Calu3 (cell line): ENCODE results near the gene SV2C. TPM values are rescaled to one million over a fixed set of nuclear protein-coding genes. Genes with fewer than 3 reads are reported as not detected.

Experiments used
- BruUV-seq: library from RNA; stranded (reverse); fragments of 400-500 nt; replicated peaks from 2 replicates; lab custom pipeline; 2021; lab: Mats Ljungman, UMichigan
- CTCF ChIA-PET: fragments of 300-600 bp; sonication (Branson Sonifier 250); formaldehyde crosslinking; loops from one replicate; lab custom pipeline; 2022; ENCODE audit warnings: antibody characterized with exemption; lab: Charles Lee
- DNase-seq: peaks from one replicate; pipeline ENCODE4 v3.0.0; 2022
- H3K27ac Mint-ChIP-seq: one replicate; pipeline ENCODE4 v1.8.0; 2022; ENCODE audit warnings: mixed read lengths; ENCODE audit not compliant: unreplicated experiment
- H3K27me3 Mint-ChIP-seq: one replicate; pipeline ENCODE4 v1.8.0; 2022; ENCODE audit warnings: mixed read lengths; ENCODE audit not compliant: unreplicated experiment
- H3K36me3 Mint-ChIP-seq: one replicate; pipeline ENCODE4 v1.8.0; 2022; ENCODE audit warnings: mild to moderate bottlenecking, moderate library complexity, mixed read lengths; ENCODE audit not compliant: insufficient read depth, unreplicated experiment
- H3K4me1 Mint-ChIP-seq: one replicate; pipeline ENCODE4 v1.8.0; 2022; ENCODE audit warnings: mild to moderate bottlenecking, low read depth, mixed read lengths; ENCODE audit not compliant: unreplicated experiment
- H3K4me3 Mint-ChIP-seq: one replicate; pipeline ENCODE4 v1.8.0; 2022; ENCODE audit warnings: mild to moderate bottlenecking, low read depth, moderate library complexity, mixed read lengths; ENCODE audit not compliant: unreplicated experiment
- H3K9me3 Mint-ChIP-seq: one replicate; pipeline ENCODE4 v1.8.0; 2022; ENCODE audit warnings: low read depth, mixed read lengths; ENCODE audit not compliant: unreplicated experiment
- CTCF ChIP-seq: fragments of 200-600 bp; IDR thresholded peaks from one replicate; pipeline ENCODE4 v1.8.0; 2022; ENCODE audit warnings: antibody characterized with exemption; ENCODE audit not compliant: unreplicated experiment
- intact Hi-C: fragments of 100-400 bp; cut with micrococcal nuclease; formaldehyde crosslinking; loops from one replicate; pipeline ENCODE4 v1.10.0; 2022; ENCODE audit not compliant: unreplicated experiment
- total RNA-seq: library from RNA; stranded (reverse); gene quantifications from 2 replicates; pipeline ENCODE4 v1.2.3, GENCODE V29; 2022

Gene SV2C
- total RNA-seq, 1 experiment from 2014 or later = 0.90 TPM

- no peak for DNase-seq
- Mint-ChIP-seq H3K9me3 (peaks cover 2% of the 10 kb centered on the region), H3K4me1 (peaks cover 29% of the 10 kb centered on the region), H3K36me3 (no peaks in the 10 kb centered on the region), H3K27ac (no peak overlapping the region), H3K4me3 (no peak overlapping the region), H3K27me3 (peaks cover 13% of the 10 kb centered on the region)
- CTCF ChIA-PET = interaction anchor here (1.3 to 1.6 kb wide), 2 partner anchors 183 to 371 kb away, joined by 3 to 7 read pairs; no protein-coding TSS in a partner anchor
- no peak for TF ChIP-seq CTCF
- BruUV-seq = no TSS peak
- intact Hi-C loops = loop anchor here (2.0 to 10.0 kb wide), 5 partner anchors 51 to 673 kb away; no protein-coding TSS in a partner anchor
These were observed 174.1 kb downstream of the SV2C start for GRCh38 chr5:76257225-76257833.

GRCh38 chr5:76257897-76258296, 174.7 kb downstream of the SV2C start:
- H3K4me3 Mint-ChIP-seq = no peak overlapping the region

GRCh38 chr5:76264681-76265080, 181.5 kb downstream of the SV2C start:
- H3K36me3 Mint-ChIP-seq = no peaks in the 10 kb centered on the region
- no peak for DNase-seq
- peaks cover 7% of the 10 kb centered on the region for H3K4me1 Mint-ChIP-seq
- no peak for TF ChIP-seq CTCF
- H3K4me3 Mint-ChIP-seq = no peak overlapping the region
- no peak overlapping the region for H3K27ac Mint-ChIP-seq
- intact Hi-C loops = no loop called here
- CTCF ChIA-PET = interaction anchor here (0.6 kb wide), 1 partner anchor 11 kb away, joined by 6 read pairs; no protein-coding TSS in a partner anchor
- peaks cover 7% of the 10 kb centered on the region for H3K9me3 Mint-ChIP-seq
- BruUV-seq = no TSS peak
- peaks cover 18% of the 10 kb centered on the region for H3K27me3 Mint-ChIP-seq

More at GRCh38 chr5:76257897-76258296, 174.7 kb downstream of the SV2C start:
- no peaks in the 10 kb centered on the region for H3K36me3 Mint-ChIP-seq
- no TSS peak for BruUV-seq
- H3K4me1 Mint-ChIP-seq = peaks cover 23% of the 10 kb centered on the region
- DNase-seq = no peak
- TF ChIP-seq CTCF = no peak
- no peak overlapping the region for H3K27ac Mint-ChIP-seq
- peaks cover 3% of the 10 kb centered on the region for H3K9me3 Mint-ChIP-seq
- peaks cover 13% of the 10 kb centered on the region for H3K27me3 Mint-ChIP-seq
- CTCF ChIA-PET = interaction anchor here (1.1 kb wide), 1 partner anchor 10 kb away, joined by 3 read pairs; no protein-coding TSS in a partner anchor
- intact Hi-C loops = loop anchor here (2.0 to 10.0 kb wide), 5 partner anchors 51 to 673 kb away; no protein-coding TSS in a partner anchor

- intact Hi-C loops = no loop called here
- no peaks in the 10 kb centered on the region for H3K9me3 Mint-ChIP-seq
- no TSS peak for BruUV-seq
- CTCF ChIA-PET = interaction anchor here (1.4 kb wide), 1 partner anchor 14 kb away, joined by 3 read pairs; no protein-coding TSS in a partner anchor
- H3K4me3 Mint-ChIP-seq = no peak overlapping the region
- no peaks in the 10 kb centered on the region for H3K36me3 Mint-ChIP-seq
- peaks cover 9% of the 10 kb centered on the region for H3K27me3 Mint-ChIP-seq
- H3K27ac Mint-ChIP-seq = peak overlapping the region; percentile 77
- no peak for DNase-seq
- H3K4me1 Mint-ChIP-seq = peaks cover 40% of the 10 kb centered on the region
- TF ChIP-seq CTCF = no peak
These were observed 186.2 kb downstream of the SV2C start for GRCh38 chr5:76269259-76269931.
